KG1 (cell line): ENCODE data around the gene NME8.
A peak's percentile ranks its signal among the peaks of the same experiment; 100 is the strongest.

Source experiments
- DNase-seq: peaks from one replicate; lab custom pipeline; 2025; lab: John Stamatoyannopoulos, UW

The NME8 gene

DNA sequence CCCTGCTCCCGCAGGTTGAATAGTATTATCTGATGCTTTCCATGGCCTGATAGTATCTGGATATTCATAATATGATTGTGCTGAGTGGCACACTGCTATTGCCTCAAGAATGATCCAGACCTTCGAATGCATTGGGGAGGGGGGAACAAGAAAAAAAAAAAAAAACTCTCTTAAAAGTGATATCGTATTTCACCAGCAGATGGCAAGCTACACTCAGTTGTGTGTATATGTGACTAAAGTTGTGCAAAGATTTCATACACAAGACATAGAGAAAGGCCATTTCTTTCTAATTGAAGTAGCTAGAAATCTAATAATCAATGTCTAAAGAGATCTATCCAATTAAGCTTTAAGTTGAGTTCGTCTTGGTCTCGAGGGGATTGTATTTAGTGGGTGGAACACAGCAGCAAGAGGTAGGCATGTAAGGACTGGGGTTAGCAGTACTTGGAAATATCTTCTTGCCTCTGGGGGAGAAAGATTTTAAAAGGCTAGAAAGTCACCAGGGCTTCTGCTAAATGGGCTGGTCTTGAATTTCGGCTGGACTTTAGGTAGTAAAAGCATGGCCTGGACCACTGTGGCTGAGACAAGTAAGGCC is 52.9 kb downstream of the NME8 start:
- peak; percentile 13 for DNase-seq

DNA sequence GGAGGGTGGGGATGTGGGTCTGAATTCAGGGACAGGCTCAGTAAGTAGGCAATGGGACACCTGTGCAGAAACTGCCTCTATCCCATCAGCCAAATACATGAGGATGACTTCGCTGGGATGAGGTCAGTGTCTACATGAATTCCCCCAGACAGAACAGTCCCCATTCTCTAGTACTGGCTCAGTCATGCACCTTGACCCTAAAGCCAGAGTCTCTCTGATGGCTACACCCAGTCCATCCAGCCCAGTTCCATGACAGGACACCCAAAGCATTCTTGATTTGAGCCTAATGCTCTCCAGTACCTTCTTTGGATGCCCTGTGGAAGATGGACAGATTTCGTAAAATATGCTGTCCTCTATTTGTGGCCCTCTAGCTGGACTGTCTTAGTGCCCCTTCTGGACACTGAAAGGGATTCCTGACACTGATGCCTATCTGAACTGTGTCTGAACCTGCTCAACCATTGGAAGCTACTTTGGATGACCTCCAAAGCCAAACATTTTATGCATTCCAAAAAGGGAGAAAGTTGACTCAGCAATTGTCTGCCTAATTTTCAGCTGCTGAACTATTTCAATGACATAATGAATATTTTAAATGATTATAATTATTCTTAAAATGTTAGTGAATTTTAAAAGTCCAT is 53.6 kb downstream of the NME8 start:
- DNase-seq = no peak

DNA sequence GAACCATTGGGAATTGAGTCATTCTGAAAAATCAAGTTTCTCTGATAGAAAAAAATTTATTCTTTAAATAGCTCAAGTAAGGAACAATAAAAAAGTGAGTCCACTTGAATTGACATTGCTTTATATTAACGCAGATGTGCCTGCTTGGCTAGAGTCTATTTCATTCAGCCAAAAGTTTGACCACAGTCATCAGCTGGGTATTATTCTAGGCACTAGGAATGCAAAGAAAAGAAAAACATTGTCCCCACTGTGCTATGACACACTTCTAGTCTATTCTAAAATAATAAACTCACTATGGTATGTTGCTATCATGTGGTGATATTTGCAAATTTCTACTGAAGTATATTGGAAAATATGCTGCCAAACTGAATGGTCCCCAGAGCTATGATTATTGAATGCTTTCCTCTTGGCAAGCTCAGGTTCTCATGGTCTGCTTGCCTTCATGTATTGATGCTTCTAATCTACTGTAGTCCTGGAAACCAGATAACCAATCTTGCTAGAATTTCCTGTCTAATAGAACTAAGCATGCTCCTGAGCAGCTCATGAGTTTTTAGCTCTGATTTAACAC is 59.9 kb downstream of the NME8 start:
- no peak for DNase-seq

DNA sequence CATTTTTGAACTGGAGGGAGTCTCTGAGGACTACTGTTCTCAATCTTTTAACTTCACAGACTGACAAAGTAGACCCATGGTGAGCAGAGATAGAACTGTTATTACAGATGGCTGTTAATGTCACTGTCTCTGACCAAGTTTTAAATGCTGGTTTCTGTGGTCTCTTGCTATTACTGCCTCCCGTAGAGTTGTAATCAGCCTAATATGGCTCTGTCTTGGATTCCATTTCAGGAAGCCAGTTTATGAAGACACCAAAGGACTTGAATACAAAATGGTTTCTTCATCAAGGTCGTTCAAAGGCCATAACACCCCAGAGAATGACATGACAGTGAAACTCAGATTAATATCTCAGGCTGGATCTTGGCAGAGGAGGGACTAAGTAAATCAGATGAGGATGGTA is 64.4 kb downstream of the NME8 start:
- no peak for DNase-seq

DNA sequence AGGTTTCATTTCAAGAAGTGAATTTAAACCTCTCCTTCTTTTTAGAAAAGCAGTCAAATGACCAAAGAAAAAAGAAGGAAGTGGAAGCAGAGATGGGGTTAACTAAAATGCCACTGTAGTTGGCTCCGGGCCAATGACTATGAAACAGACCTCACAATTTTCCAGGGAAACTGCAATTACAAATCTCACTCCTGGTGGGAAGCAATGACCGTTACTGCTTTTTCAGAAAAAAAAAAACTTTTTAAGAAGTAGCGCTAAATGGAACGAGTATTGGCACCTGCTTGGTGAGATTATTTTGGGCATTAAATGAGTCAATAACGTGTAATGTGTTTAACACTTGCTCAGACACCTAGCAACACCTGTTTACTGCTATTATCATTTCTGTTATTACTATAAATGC is 67.0 kb downstream of the NME8 start:
- DNase-seq = peak; percentile 47

DNA sequence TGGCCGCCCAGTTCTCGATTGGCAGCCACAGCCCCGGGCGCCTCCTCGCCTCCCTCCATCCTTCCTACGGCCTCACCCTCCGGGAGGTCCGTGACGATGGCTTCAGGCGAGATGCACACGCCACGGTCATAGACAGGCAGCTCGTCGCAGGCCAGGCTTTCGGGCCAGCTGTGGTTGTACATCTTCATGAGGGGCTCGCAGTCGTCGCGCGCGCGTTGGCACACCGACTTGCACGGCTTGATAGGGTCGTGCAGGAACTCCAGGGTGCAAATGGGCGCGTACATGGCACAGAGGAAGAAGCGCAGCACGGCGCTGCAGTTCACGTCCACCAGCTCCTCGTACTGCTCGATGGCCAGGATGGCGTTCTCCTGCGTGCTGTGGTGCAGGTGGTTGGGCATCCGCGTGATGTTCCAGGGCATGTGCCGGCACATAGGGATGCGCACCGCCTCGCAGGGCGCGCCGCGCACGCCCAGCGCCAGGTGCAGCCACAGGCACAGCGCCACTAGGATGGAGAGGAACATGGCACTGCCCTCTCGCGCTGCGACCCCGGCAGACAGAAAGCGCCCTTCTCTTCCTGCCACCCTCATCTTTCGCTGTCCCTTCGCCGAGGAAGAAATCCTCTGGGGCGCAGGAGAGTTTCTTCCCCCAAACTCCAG is 67.7 kb downstream of the NME8 start:
- no peak for DNase-seq

DNA sequence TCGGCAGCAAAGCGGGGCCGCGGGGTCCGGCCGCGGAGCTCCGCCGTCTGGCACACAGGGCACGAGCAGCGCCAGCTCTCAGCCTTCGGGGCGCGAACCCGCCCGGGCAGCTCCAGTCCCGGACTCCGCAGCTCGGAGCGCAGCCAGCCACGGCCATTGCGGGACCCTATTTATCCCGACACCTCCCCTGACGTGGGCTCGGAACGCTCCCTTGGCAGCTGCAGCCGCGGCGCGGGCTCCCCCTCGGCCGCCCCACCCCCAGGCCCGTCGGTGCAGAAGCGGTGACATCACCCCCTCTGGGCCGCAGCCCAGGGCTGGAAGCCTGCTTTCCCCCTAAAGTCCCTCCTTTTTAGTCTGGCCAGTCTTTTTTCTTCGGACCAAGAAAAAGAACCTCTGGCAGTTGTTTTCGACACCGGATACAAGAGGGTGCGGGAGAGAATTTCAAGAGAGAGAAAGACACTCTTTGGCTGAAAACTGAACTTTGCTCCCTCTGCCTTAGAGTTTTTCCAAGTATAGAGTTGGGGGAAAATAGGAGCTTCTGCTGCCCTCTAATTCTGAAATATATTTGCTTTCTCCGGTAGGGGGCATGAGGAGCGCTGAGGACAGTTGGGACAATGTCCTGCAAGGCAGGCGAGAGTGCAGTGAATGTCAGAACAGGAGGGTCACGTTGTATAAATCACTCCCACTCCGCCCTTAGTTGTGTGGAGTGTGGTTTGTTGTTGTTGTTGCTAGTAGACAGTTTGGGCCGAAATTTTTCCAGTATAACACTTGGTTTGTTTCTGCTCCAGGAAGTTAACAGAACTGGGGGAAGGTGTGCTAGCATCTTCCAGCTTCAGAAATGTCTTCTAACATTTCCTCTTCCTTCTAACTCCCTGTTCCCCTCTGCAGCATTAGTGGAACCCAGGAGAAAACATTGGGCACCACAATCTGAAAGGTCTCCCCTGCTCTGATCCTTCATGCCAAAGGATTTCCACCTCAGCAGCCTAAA is 68.6 kb downstream of the NME8 start, which contains the start of gene SFRP4:
Gene SFRP4 (minus strand): TSS at position 145 of the 988 bp plus-strand sequence. CDS start 280 bp downstream, outside the sequence.
- DNase-seq = peak; percentile 31

DNA sequence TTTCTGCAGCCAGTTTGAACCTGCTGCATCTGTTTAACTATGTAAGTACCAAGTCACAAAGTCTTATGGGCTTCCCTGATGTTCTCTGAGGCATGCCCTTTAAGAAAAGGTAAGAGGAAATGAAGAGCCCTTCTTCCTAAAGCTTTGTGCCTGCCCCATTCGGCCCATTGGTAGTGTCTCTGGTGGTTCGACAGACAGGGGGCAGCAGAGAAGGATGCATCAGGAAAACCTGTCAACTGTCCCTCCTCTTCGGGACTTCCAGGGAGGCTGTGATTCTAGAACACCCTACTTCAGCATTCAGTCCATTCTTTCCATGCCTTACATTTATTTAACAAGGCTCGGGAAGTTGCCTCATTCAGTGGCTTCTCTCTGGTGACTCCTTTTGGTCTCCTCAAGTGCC is 70.1 kb downstream of the NME8 start:
- DNase-seq = no peak

DNA sequence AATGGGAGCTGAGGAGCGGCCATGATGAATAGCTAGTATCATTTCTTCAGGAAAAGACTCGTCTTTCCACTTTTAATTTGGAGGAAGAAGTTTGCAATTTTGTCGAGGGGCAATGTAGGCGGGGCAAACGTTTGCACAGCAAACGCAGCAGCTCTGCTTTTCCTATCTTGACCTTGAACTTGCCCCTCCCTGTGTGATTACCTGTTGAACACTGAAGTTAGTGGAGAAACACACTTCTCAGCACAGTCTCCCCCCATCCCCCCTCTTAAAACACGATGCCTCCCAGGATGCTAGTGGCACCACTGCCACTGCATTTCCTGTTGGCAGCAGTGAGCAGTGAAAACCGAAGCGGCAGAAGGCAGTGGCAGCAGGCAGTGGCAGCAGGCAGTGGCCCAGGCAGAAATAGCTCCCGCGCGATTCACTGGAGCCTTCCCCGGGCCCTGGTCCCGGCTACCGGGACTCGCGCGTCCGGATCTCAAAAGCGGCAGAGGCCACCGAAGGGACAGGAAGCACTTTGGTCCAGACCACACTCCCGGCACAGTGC is 72.0 kb downstream of the NME8 start, which contains the start of gene EPDR1:
Gene EPDR1 (plus strand): TSS at position 336 of the 544 bp plus-strand sequence. CDS start 300 bp downstream, outside the sequence.
- peak; percentile 51 for DNase-seq

DNA sequence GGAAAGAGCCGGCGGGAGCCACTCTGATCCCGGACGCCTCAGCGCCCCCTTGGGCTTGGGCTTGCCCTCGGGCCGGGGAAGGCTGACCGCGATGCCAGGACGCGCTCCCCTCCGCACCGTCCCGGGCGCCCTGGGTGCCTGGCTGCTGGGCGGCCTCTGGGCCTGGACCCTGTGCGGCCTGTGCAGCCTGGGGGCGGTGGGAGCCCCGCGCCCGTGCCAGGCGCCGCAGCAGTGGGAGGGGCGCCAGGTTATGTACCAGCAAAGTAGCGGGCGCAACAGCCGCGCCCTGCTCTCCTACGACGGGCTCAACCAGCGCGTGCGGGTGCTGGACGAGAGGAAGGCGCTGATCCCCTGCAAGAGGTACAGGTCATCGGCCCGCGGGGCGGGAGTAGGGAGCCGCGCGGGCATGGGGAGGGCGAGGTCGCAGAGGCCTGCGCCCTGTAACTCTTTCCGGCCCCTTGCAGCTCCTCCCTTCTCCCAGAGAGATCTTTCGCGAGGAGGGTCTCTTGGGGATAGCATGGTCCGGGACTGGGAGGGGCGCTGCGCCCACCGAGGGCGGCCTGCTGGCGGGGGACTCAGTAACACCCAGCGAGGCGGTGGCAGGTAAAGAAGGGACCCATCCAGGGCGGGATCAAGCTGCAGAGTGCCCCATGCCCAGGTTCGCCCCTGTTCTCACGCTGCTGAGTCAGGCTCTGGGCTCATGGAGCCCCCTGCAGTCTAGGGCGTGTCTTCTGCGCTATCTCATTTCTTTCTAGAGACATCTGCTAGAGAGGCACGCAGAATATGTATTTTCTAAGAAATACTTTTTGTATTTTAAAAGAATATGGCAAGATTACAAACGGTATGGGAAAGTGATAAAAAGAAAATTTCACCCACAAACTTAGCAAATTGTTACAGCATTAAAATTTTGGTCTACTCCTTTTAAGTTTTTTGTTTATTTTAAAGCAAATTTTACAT is 72.7 kb downstream of the NME8 start:
- peak; percentile 32 for DNase-seq

DNA sequence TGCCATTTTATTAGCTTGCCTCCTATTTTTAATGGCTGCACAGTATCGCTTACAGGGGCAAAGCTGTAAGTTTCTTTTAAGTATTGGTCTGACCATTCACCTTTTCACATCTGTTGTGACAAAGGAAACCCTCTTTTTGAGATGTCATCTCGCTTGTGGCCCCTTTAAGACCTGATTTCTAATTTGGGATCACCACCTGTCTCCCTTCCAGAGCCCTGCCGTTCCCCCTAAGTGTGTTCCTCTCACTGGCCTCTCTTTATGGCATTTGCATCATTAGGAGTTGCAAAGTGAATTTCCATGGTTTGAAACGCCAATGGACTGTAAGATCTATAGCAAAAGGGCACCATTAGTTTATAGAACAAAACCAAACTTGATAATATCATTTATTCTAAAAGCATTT is 73.5 kb downstream of the NME8 start:
- DNase-seq = no peak

DNA sequence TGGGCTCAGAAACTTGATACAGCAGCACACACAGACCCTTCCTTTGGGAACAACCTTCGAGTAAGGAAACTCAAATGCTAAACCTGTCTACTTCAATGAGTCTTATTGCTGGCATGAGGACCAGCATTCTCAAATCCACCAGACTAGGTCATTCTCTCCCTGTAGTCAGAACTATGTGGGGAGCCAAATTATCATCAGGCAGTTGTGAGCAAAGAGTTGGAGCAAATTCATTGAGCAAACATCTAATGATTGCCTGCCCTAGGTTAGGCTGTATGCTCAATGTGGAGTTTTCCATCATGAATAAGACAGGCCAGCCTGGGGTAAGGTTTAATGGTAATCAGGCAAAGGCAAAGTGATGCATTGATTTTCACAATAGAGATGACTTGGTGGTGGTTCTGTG is 75.6 kb downstream of the NME8 start:
- DNase-seq = no peak

DNA sequence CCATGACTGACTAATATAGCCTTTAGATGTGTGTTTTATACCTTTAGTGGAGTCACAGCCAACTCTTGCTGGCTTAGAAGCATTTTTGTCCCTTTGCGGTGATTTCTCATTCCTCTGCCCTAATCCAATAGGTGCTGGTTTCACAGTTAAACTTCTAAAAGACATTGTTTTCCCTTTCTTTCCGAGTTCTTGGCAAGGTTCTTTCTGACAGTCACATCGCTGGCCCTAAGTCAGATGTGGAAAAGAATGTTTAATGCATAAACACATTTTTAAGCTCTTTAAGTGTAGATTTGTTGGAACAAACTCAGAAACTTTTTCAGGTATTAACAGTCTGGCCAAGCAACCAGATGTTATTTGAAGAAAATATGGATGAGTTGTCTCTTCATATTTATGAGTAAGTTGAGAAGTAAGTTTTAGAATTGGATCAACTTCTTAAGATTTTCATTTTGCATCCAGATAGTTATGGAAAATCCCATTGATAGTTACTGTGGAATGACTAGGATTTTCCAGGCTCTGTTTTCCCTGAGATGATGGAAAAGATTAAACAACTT is 76.2 kb downstream of the NME8 start:
- no peak for DNase-seq

DNA sequence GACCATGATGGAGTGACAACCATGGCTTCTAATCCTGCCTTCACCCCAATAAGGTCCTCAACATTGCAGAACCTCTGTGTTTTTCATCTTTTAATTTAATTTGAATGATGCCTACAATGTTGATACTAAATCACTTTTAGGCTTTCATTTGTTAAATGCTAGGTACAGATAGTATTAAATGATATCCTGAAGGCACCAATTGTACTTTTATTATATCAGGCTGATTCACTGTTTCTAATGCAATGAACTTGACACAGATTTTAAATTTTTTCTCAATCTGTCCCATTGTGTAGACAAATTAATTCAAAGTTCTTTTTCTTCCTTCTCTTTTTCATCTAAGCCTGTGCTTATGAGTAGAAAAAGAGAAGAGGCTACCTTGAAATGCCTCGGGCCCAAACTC is 77.2 kb downstream of the NME8 start:
- DNase-seq = no peak

DNA sequence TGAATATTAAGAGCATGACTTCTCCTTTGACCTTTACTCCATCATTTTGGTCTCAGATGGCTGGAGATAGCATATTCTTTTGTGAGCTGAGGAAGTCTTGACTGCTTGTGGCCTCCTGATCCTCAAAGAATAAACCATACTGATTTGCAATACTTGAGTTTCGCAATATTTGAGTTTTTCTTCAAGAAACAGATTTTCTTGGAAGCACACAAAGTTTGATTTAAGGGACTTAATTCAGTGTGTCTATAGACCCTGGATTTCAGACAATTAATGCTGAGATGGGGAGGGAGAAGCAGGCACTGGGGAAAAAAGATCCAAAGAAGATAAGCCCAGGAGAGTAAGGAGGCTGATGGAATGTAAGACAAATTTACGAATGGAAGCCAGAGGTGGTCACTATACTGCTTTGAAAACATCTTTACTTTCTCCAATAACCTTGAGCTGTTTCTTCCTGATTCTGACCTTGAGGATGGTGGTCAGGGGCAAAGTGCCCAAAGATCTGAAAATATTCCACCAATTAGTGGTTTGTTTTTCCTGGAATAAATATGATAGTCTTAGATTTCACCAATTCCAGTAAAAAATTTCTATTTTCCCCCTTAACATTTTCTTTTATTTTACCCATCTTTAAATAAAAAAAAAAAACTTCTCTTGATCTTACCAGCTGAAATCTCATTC is 79.5 kb downstream of the NME8 start:
- DNase-seq = peak; percentile 4

DNA sequence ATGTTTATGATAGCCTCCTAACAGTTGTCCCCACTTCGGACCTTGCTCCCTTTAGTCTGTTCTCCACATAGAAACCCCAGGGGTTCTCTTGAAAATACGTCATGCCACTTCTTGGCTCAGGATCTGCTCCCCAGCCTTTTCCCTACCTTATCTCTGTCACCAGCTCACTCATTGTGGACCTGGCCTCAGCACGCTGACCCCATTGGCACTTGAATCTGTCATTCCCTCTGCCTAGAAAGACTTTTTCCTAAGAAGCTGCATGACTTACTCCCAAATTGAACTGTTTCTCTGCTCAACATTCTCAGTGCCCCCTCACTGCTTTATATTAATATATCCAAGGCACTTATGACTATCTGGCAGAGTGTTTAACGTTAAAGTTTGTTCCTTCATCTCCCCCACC is 80.5 kb downstream of the NME8 start:
- no peak for DNase-seq

DNA sequence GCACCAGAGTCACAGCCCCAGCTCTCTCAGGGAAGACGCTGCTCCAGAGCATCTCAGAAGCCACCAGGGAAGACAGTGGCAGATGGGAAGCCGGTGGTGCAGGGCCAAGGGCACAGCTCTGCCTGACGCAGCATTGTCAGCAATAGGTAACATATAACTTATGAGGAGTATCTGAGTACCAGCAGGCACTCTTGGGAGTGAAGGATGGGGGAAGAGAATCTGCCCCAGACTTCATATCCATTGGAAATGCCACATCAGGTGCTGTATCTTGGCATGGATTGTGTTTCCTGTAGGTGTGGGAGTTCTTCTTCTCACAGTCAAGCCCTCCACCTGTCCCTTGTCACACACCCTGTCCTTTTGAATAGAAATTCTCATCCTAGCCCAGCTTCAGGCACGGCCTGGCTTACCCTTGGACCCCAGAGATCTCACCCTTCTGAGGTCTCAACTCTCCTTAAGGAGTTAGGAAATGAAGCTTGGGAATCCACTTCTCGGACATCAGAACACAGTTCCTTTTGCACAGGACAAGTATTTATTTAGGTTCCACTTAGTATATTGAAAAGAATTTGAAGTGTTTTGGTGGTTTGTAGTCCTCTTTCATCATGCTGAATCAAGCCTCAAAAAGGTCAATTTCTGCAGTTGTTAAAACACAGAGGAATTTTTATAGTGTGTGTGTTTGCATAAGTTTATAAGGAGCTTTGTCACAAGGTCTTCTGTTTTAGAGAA is 82.0 kb downstream of the NME8 start:
- no peak for DNase-seq

DNA sequence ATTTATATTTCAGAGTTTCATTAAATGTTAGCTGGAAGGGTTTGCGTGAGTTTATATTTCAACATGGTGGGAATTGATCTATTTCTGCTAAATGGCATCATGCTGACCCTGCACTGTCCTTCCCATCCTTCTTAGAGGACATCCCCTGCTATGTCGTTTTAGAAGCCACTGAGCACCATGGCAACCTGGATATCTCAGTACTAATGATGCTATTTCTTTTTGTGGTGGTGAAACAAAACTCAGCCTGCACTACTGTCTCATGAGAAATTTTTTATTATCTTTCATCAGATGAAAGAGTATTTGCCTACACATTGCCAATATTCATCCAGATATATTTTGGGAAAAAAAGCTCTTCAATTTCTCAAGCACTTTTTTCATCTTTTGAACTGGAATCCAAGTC is 84.1 kb downstream of the NME8 start:
- no peak for DNase-seq
